MM.1S (cell line): Measurements from ENCODE around the gene RMND5A.
"Not testable (repeated sequence)": the region's sequence is repeated elsewhere in the genome, so short reads cannot be mapped to it uniquely, and the experiment has no call there.

Experiments
- CTCF ChIP-seq: fragments of 300-600 bp; sonication (generic); IDR thresholded peaks from 2 replicates; pipeline ENCODE4 v1.5.1; 2016; ENCODE audit warnings: antibody characterized with exemption, low read length, mixed read lengths
- EZH2 ChIP-seq: fragments of 300-600 bp; sonication (generic); optimal IDR thresholded peaks from 2 replicates; pipeline ENCODE3; 2017; ENCODE audit warnings: low read depth, mild to moderate bottlenecking, antibody characterized with exemption, low read length, mixed read lengths
- EZH2phosphoT487 ChIP-seq: fragments of 300-600 bp; sonication (generic); IDR thresholded peaks from 2 replicates; pipeline ENCODE4 v1.6.1; 2018; ENCODE audit warnings: antibody characterized with exemption, low read length

- not testable (repeated sequence) for TF ChIP-seq CTCF, EZH2phosphoT487, EZH2
Observed at GRCh38 chr2:86732040-86732525, 12.0 kb downstream of the RMND5A start.
